ENCODE results near the gene SLC5A6. TPM values are rescaled to one million over a fixed set of nuclear protein-coding genes. Genes with fewer than 3 reads are reported as not detected.
A peak's percentile ranks its signal among the peaks of the same experiment; 100 is the strongest.

Gene SLC5A6
- total RNA-seq, 1 experiment from 2014 or later: 41.8 TPM

GRCh38 chr2:27236626-27237025 is 24.6 kb upstream of the SLC5A6 start:
- DNase-seq (ENCODE audit: low spot score): no peak

- no peak for DNase-seq (ENCODE audit: low spot score)
Observed at GRCh38 chr2:27236136-27236535, 24.1 kb upstream of the SLC5A6 start.

GRCh38 chr2:27233341-27233740 is 21.3 kb upstream of the SLC5A6 start:
- DNase-seq (ENCODE audit: low spot score): no peak

GRCh38 chr2:27231921-27232320 is 19.9 kb upstream of the SLC5A6 start:
- no peak for DNase-seq (ENCODE audit: low spot score)

GRCh38 chr2:27227501-27227900 is 15.4 kb upstream of the SLC5A6 start:
- no peak for DNase-seq (ENCODE audit: low spot score)

- no peak for DNase-seq (ENCODE audit: low spot score)
Observed at GRCh38 chr2:27225526-27225925, 13.5 kb upstream of the SLC5A6 start.

- no peak for DNase-seq (ENCODE audit: low spot score)
Observed at GRCh38 chr2:27223416-27223815, 11.3 kb upstream of the SLC5A6 start.

GRCh38 chr2:27222407-27222806 is 10.3 kb upstream of the SLC5A6 start:
- DNase-seq (ENCODE audit: low spot score): no peak

- DNase-seq (ENCODE audit: low spot score): no peak
Observed at GRCh38 chr2:27221166-27221565, 9.1 kb upstream of the SLC5A6 start.

- DNase-seq (ENCODE audit: low spot score): no peak
Observed at GRCh38 chr2:27220091-27220490, 8.0 kb upstream of the SLC5A6 start.

GRCh38 chr2:27219091-27219490 is 7.0 kb upstream of the SLC5A6 start:
- no peak for DNase-seq (ENCODE audit: low spot score)

GRCh38 chr2:27218614-27219013 is 6.5 kb upstream of the SLC5A6 start:
- DNase-seq (ENCODE audit: low spot score): no peak

GRCh38 chr2:27217173-27218121 is 5.4 kb upstream of the SLC5A6 start, which contains the start of gene CAD:
TSS of gene CAD (plus strand) at chr2:27217369. CDS start at chr2:27217552, 183 bp downstream.
- DNase-seq (ENCODE audit: low spot score): peak; percentile 67

GRCh38 chr2:27216416-27217137 is 4.5 kb upstream of the SLC5A6 start:
- DNase-seq (ENCODE audit: low spot score): no peak

- DNase-seq (ENCODE audit: low spot score): no peak
Observed at GRCh38 chr2:27214941-27215340, 2.9 kb upstream of the SLC5A6 start.

GRCh38 chr2:27212626-27213471 is 781 bp upstream of the SLC5A6 start:
- DNase-seq (ENCODE audit: low spot score): peak; percentile 26

GRCh38 chr2:27211241-27211942 is 676 bp downstream of the SLC5A6 start:
- no peak for DNase-seq (ENCODE audit: low spot score)

- no peak for DNase-seq (ENCODE audit: low spot score)
Observed at GRCh38 chr2:27209621-27210401, 2.3 kb downstream of the SLC5A6 start.

- DNase-seq (ENCODE audit: low spot score): no peak
Observed at GRCh38 chr2:27208486-27209050, 3.5 kb downstream of the SLC5A6 start.

- DNase-seq (ENCODE audit: low spot score): no peak
Observed at GRCh38 chr2:27206346-27206745, 5.7 kb downstream of the SLC5A6 start.

All from A172 (cell line).